NCI-H2107 treated with DMSO at 0.1 percent for 48 hours (cell line): Measurements from ENCODE around the gene CDH4.

ENCODE experiments used
- DNase-seq: peaks from one replicate; lab custom pipeline; 2025; ENCODE audit not compliant: unreplicated experiment; lab: John Stamatoyannopoulos, UW

CDH4 gene

GRCh38 chr20:61620174-61620573 lies 368.1 kb downstream of the CDH4 start:
- DNase-seq = no peak

DNA sequence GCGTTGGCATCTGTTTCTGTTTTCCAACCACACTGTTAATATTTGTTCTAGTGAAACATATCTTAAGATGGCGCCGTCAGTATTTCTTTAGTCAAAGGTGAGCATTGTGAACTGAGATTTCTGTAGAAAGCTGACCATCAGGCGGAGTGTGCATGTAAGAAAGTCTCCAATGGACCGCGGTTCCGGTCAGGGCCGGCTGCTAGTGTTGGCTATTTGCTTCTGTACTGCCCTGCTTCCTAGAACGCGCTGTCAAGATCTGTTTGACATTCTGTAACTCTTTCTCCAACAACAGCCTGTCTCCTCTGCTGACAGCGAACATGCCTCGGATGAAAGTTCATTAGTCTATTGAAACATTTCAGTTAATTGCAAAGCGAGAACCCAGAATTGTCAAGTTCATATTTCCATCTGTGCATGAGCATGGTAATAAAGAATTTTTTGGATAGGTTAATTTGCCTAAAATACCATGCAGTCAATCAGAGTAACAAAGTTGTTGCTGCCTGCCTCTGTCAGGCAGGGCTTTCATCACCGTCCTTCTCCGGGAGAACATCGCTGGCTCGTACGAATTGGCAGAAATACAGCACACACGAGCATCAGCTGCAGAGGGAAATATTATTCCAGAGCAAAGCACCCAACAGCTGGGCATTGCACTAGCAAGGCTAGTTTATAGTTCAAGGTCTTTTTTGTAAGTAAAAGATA lies 369.1 kb downstream of the CDH4 start:
- DNase-seq = no peak

- DNase-seq = no peak
Measured at GRCh38 chr20:61621852-61622251, 369.8 kb downstream of the CDH4 start.

DNA sequence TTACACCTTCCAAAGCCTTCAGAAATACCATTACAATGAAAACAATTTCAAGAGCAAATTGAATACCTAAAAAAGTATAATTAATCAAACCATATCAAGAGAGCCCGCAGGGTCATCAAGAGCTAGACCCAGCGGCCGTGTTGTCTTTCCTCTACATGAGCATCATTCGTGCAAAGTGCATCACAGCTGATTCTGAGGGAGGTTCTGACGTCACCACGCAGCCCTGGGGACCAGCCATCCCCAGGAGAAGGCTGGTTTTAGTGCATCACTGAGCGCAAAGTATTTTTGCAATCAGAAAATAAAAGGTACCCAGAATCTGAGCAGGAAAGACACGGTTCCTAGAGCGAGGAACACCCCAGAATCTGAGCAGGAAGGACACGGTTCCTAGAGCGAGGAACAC lies 371.4 kb downstream of the CDH4 start:
- no peak for DNase-seq

DNA sequence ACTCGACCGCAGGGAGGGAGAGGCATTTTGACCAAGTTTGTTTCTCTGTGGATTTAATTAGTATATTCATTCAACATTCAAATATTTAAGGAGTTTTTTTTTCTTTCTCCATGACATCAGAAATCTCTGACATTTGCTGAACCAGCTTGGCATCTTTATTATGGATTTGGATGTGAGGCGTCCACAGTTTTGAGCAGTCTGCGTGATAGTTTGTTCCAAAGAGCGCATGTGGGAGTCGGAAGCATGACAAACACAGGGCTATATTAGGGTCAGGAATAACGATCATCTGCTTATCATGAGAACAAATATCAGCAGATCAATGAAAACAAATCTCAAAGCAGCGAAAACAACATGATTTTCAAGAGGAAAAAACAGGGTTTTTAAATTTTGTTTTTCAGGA lies 373.2 kb downstream of the CDH4 start:
- DNase-seq = no peak

DNA sequence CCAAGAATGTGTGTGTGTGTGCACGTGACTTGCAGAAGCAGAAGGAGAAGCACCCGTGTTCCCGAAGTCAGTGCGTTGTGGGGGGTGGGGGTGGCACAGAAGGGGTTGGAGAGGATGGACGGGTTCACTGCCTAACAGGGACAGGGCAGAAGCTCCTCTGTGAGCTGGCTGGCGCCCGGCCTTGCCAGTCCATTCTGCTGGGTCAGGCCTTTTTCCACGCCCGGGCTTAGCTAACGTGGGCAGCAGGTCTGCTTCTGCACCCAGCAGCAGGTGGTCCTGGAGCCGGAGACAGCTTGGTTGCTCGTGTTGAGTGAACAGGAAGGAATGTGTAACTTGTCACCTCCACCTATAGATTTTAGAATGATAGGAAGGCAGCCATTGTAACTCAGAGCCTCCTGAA lies 374.4 kb downstream of the CDH4 start:
- DNase-seq = no peak

DNA sequence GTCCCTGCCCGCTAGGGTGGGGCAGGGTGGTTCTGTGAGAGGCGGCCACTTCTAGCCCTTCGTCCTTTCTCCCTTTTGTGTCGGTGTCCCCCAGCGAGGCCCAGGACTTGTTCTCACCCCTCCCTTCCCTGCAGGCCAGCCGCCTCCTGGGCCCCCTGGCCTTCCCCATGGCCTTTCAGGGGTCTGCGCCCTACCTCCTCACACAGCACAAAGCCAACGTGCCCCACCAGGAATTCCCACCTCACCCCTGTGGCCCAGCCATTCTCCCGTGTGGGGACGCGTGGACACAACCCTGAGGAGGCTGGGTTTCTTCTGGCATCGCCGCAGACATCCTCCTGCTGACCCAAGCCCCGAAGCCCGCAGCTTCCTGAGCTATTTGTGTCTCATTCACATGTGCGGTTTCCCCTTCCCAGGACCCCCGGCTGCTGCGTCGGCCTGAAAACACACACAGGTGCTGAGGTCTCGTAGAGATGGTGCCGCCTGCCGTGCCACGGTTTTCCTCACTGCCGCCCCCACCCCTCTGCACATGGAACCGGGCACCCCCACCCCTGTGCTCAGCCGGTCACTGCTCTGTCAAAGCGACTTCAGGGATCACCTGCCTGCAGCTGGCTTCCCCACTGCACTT lies 375.8 kb downstream of the CDH4 start:
- DNase-seq = no peak

DNA sequence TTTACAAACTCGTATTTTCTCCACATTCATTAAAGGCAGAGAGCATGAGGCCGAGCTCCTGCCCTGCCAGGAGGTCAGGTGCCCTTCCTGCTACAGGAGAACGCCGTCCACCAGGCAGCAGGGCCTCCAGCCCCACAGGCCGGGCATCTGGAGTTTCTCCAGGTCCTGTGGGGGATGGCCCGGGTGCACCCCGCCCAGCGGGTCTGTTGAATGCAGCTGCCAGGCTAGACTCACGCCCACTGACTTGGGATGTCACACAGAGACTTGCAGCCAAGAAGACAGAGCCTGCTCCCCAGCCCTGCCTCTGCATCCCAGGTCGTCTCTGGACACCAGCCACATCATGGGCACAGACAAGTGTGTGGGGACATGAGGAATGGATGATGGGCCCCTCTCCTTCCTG lies 376.4 kb downstream of the CDH4 start:
- DNase-seq = no peak

- no peak for DNase-seq
Measured at GRCh38 chr20:61628901-61629601, 377.0 kb downstream of the CDH4 start.

DNA sequence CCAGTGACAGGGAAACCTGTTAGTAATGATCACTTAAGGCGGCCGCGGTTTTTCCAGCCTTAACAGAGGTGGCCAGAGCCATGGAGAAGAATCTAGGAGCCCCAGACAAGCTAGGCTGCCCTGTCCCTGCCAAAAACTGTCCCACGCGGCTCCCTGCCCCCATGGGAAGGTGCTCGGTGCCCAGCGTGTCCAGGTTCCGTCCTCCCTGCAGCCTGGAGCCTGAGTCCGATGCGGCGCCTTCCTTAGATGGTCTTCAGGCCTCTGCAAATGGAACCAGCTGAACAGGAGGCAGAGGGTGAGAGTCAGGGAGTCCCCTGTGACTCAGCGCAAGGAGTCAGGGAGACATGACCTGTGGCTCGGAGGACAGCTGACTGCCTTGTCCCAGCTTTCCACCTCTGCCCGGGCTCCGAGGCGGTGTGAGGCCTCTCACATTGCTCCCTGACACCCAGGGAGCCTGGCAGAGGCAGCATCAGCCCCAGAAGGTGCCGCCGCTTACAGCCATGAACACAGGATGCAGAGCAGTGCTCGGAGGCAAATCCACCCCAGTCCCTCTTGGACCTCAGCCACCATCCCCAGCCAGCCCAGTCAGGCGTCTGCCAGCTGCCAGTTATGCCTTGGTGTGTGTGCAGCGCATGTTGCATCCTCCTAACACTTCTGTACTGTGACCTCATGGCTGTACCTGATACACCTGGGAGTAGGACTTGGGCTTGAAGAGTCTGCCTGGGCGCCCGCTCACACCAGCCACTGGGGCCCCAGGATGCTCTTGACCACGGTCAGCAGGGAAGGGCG lies 377.7 kb downstream of the CDH4 start:
- no peak for DNase-seq

- DNase-seq = no peak
Measured at GRCh38 chr20:61630391-61630650, 378.3 kb downstream of the CDH4 start.

DNA sequence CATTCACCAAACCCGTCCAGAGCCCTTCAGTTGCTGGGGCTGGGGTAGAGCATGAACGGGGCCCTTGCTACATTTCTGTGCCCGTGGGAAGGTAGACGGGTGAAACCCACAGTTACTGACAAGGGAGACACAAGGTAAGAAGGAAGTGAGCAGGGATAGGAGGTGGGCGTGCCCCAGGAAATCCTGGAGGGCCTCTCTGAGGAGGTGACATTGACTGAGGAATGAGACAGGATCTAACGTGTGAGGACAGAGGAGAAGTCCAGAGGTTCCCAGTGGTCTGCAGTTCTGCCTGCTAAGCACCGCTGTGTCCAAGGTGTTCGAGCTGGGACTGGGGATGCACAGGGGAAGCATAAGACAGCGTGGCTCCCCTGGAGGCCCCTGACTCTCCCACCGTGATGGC lies 378.8 kb downstream of the CDH4 start:
- DNase-seq = no peak

- no peak for DNase-seq
Measured at GRCh38 chr20:61631751-61632150, 379.7 kb downstream of the CDH4 start.

GRCh38 chr20:61633004-61633403 lies 380.9 kb downstream of the CDH4 start:
- DNase-seq = no peak

DNA sequence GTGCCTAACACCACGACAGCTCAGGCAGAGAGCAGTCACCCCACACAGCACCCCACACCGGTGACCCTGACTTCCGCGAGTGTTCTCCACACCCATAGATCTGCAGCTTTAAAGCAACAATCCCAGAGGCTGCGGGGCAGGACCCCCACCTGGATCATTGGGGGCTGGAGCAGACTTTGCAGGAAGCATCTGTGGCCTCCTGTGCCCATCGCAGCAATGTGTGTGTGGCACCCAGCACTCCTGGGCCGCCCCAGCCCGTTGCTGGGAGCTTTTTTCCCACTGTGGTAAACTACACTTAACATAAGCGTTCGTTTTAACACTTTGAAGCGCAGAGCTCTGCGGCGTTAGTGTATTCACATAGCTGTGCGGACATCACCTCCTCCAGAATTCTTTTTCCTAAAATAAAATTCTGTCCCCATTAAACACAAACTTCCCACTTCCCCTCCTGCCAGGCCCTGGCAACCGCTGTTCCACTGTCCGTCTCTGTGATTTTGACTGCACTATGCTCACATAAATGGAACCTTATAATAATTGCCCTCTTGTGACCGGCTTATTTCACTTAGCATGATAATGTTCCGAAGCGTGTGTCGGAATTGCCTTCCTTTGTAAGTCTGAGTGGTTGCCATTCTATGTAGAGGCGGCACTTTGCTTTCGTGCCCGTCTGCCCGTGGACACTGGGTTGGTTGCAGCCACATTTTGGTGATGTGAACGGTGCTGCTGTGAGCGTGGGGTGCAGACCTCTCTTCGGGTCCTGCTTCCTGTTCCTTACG lies 382.5 kb downstream of the CDH4 start:
- no peak for DNase-seq

DNA sequence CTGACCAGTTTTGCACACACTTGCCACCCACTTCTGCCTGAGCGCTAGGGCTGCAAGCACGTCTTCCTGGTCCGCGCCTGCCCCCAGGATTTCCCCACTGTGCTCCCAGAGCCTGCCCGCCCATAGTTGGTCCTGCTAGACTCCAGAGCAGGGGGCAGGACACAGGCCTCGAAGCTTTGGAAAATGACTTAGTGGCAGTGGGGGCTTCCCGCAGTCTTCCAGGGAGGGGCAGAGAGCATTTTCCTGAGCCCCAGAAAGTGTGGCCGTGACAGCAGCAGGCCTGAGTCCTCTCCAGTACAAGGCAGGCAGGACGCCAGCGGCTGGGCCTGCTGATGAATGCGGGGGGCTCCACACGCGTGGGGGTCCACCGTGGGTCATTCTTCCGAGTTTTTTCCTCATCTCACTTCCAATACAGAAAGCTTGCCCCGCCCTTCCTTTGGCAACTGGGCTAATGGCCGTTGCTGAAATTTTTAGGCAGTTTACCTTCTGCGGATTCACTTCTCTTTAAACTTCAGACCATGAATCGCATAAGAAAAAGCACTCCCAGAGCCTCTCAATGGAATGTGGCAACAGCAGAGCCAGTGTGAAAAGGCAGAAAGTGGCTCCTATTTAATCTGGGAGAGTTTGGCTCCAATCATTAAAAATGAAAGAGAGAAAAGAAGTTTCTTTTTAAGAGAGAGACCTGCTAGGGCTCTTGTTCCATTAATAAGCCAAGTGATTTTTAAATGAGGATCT lies 383.8 kb downstream of the CDH4 start:
- no peak for DNase-seq

GRCh38 chr20:61636531-61637116 lies 384.6 kb downstream of the CDH4 start:
- DNase-seq = no peak

DNA sequence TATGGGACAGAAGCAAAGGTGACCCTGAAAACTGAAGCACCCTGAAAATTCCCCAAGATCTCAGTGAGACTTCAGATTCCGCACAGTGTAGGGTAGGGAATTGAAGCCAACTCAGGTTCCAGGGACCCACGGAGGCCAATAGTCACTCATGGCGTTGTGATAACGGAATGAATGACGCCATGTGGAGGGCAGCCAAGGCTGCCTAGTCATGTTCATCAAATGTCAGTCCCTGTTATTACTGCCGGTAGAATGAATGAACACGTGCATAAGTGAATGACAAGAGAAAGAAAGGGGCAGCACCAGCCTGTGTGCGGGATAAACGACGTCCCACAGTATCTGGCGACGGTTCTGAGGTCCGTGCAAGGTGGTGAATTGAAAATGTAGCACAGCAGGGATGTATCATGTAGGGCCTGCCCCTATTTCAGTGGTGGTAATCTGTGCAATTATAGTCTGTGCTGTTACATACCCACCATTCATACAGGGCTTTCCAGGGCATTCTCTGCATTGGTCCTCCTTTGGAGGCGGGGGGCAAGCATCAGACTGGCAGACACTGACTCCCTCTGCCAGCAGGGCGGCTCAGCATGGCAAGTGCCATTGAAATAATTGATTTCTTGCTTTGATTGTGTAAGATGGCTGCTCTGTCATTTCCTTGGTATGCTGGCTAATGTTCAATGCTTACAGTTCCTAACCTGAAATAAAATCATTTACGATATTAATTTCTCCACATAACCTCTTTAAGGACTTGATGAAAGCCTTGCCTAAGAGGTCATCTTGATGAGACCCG lies 386.9 kb downstream of the CDH4 start:
- no peak for DNase-seq

GRCh38 chr20:61640131-61640870 lies 388.2 kb downstream of the CDH4 start:
- no peak for DNase-seq
